ENCODE measurements around the gene YIPF5.

GRCh38 chr5:144202072-144202471 is 31.6 kb upstream of the YIPF5 start:
- TF ChIP-seq EZH2phosphoT487 (IDR thresholded peaks at IDR 0.05), result no peak
- no peak for TF ChIP-seq CTCF (IDR thresholded peaks at IDR 0.05)
- no peak for TF ChIP-seq EZH2 (IDR thresholded peaks at IDR 0.05)

Measured in neural progenitor cell (in vitro differentiated cells).